Ishikawa (cell line): ENCODE data around the gene UBE2J1.

ENCODE experiments used
- CEBPB ChIP-seq: IDR thresholded peaks from 2 replicates; pipeline ENCODE4 v1.6.1; 2012
- CREB1 ChIP-seq: IDR thresholded peaks from 2 replicates; pipeline ENCODE4 v1.6.1; 2012; ENCODE audit warnings: low read depth
- EGR1 ChIP-seq: IDR thresholded peaks from 2 replicates; pipeline ENCODE4 v1.6.1; 2012
- EP300 ChIP-seq: IDR thresholded peaks from 2 replicates; pipeline ENCODE4 v1.6.1; 2012; ENCODE audit warnings: borderline replicate concordance
- FOXM1 ChIP-seq: IDR thresholded peaks from 2 replicates; pipeline ENCODE4 v1.6.1; 2012; ENCODE audit warnings: low read depth, borderline replicate concordance
- MAX ChIP-seq: IDR thresholded peaks from 2 replicates; pipeline ENCODE4 v1.6.1; 2012
- NFIC ChIP-seq: IDR thresholded peaks from 2 replicates; pipeline ENCODE4 v1.6.1; 2012
- RAD21 ChIP-seq: IDR thresholded peaks from 2 replicates; pipeline ENCODE4 v1.6.1; 2012; ENCODE audit warnings: low read depth
- TAF1 ChIP-seq: IDR thresholded peaks from 2 replicates; pipeline ENCODE4 v1.6.1; 2012; ENCODE audit warnings: low read depth, mild to moderate bottlenecking
- TCF12 ChIP-seq: IDR thresholded peaks from 2 replicates; pipeline ENCODE4 v1.6.1; 2012; ENCODE audit warnings: low read depth
- TEAD4 ChIP-seq: IDR thresholded peaks from 2 replicates; pipeline ENCODE4 v1.6.1; 2012
- YY1 ChIP-seq: IDR thresholded peaks from 2 replicates; pipeline ENCODE4 v1.6.1; 2012; ENCODE audit warnings: low read depth
- ZBTB7A ChIP-seq: IDR thresholded peaks from 2 replicates; pipeline ENCODE4 v1.6.1; 2012; ENCODE audit warnings: low read depth
- TF ChIP-seq, protein P1 (sequence below): IDR thresholded peaks from 2 replicates; pipeline ENCODE4 v1.6.1; 2012; ENCODE audit warnings: low read depth, mild to moderate bottlenecking
- TF ChIP-seq, protein P2 (sequence below): IDR thresholded peaks from 2 replicates; pipeline ENCODE4 v1.6.1; 2012

The UBE2J1 gene

DNA sequence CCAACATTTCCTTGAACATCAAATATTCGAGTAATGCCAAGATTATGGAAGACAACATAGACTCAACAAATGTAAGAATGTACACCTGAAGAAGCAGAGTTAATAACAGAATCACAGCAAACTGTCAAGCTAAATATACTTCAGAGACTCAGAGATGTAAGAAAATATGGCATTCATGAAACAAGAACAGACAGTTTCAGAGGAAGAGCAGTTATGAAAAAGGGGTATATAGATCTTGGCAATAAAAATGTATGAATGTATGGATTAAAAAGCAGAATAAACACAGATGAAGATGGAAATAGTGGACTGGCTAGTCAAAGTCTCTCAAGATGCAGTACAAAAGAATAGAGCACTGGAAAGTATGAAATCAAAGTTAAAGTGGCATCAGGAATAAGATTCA, 41.1 kb upstream of the UBE2J1 start:
- TF ChIP-seq RAD21: no peak
- TF ChIP-seq, protein P1, sequence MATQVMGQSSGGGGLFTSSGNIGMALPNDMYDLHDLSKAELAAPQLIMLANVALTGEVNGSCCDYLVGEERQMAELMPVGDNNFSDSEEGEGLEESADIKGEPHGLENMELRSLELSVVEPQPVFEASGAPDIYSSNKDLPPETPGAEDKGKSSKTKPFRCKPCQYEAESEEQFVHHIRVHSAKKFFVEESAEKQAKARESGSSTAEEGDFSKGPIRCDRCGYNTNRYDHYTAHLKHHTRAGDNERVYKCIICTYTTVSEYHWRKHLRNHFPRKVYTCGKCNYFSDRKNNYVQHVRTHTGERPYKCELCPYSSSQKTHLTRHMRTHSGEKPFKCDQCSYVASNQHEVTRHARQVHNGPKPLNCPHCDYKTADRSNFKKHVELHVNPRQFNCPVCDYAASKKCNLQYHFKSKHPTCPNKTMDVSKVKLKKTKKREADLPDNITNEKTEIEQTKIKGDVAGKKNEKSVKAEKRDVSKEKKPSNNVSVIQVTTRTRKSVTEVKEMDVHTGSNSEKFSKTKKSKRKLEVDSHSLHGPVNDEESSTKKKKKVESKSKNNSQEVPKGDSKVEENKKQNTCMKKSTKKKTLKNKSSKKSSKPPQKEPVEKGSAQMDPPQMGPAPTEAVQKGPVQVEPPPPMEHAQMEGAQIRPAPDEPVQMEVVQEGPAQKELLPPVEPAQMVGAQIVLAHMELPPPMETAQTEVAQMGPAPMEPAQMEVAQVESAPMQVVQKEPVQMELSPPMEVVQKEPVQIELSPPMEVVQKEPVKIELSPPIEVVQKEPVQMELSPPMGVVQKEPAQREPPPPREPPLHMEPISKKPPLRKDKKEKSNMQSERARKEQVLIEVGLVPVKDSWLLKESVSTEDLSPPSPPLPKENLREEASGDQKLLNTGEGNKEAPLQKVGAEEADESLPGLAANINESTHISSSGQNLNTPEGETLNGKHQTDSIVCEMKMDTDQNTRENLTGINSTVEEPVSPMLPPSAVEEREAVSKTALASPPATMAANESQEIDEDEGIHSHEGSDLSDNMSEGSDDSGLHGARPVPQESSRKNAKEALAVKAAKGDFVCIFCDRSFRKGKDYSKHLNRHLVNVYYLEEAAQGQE: no peak
- TF ChIP-seq FOXM1: no peak
- no peak for TF ChIP-seq YY1
- no peak for TF ChIP-seq EP300
- TF ChIP-seq TCF12: no peak
- TF ChIP-seq, protein P2, sequence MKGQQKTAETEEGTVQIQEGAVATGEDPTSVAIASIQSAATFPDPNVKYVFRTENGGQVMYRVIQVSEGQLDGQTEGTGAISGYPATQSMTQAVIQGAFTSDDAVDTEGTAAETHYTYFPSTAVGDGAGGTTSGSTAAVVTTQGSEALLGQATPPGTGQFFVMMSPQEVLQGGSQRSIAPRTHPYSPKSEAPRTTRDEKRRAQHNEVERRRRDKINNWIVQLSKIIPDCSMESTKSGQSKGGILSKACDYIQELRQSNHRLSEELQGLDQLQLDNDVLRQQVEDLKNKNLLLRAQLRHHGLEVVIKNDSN: no peak
- TF ChIP-seq TAF1: no peak
- no peak for TF ChIP-seq ZBTB7A
- TF ChIP-seq TEAD4: no peak
- TF ChIP-seq CEBPB: no peak
- no peak for TF ChIP-seq MAX
- no peak for TF ChIP-seq CREB1
- no peak for TF ChIP-seq EGR1
- TF ChIP-seq NFIC: no peak

DNA sequence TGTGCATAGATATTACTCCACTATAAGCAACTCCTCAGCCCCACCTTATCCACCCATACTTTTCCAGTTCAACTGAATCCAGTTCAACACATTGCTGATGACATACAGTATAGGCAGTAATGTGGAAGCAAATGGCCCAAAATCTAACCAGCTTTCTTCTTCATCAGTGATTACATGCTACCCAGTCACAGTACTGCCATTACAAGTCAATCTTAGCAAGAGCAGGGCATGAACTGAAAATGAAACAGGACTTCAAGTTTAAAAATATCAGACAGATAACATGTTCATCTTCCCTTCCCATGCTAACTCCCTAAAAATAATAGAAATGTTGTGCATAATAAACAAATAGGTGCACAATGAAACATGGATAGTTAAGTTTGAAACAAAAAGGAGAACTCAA, 40.3 kb upstream of the UBE2J1 start:
- TF ChIP-seq EGR1 (no peak), NFIC (no peak), FOXM1 (no peak), CREB1 (no peak), CEBPB (no peak), EP300 (no peak), TEAD4 (no peak), TAF1 (no peak), RAD21 (no peak), TCF12 (no peak), ZBTB7A (no peak), YY1 (no peak), MAX (no peak)
- TF ChIP-seq, protein P2: no peak
- TF ChIP-seq, protein P1: no peak

DNA sequence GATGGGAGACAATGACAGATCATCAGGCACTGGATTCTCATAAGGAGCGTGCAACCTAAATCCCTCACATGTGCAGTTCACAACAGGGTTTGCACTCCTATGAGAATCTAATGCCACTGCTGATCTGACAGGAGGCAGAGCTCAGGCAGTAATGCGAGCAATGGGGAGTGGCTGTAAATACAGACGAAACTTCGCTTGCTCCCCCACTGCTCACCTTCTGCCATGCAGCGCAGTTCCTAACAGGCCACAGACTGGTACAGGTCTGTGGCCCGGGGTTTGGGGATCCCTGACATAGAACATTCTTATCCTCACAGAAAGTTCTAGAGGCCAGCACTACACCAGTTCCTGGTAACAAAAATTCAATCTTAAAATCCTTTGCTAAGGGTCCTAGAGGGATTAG, 36.3 kb upstream of the UBE2J1 start:
- TF ChIP-seq YY1 (no peak), TCF12 (no peak), CREB1 (no peak), NFIC (no peak), TEAD4 (no peak), MAX (no peak), EP300 (no peak), FOXM1 (no peak), TAF1 (no peak), ZBTB7A (no peak), EGR1 (no peak), CEBPB (no peak), RAD21 (no peak)
- TF ChIP-seq, protein P1: no peak
- TF ChIP-seq, protein P2: no peak
